MCF 10A (cell line): Measurements from ENCODE around the gene KANK4. TPM values are rescaled to one million over a fixed set of nuclear protein-coding genes. Genes with fewer than 3 reads are reported as not detected.
A peak's percentile ranks its signal among the peaks of the same experiment; 100 is the strongest.

Experiments
- BruUV-seq: library from RNA; stranded (reverse); fragments of 400-500 nt; replicated peaks from 2 replicates; lab custom pipeline; 2021; lab: Mats Ljungman, UMichigan
- CTCF ChIA-PET: fragments of 300-600 bp; sonication (Branson Sonifier 250); formaldehyde crosslinking; extraction: SDS; loops from one replicate; lab custom pipeline; 2021; ENCODE audit warnings: antibody characterized with exemption, inconsistent platforms; lab: Yijun Ruan, JAX
- POLR2A ChIA-PET: fragments of 300-600, 350-650 bp; sonication (Branson Sonifier 250); formaldehyde crosslinking; extraction: SDS; loops from one replicate; lab custom pipeline; 2020; ENCODE audit warnings: antibody characterized with exemption, inconsistent platforms; lab: Yijun Ruan, JAX
- DNase-seq: peaks from one replicate; pipeline ENCODE4 v3.0.0-alpha.2; 2018; ENCODE audit not compliant: unreplicated experiment
- H3K27ac Mint-ChIP-seq: one replicate; pipeline ENCODE4 v1.8.0; 2022; ENCODE audit warnings: mild to moderate bottlenecking, low read depth, mixed read lengths; ENCODE audit not compliant: unreplicated experiment
- H3K27me3 Mint-ChIP-seq: one replicate; pipeline ENCODE4 v1.8.0; 2022; ENCODE audit warnings: mixed read lengths; ENCODE audit not compliant: insufficient read depth, unreplicated experiment
- H3K36me3 Mint-ChIP-seq: one replicate; pipeline ENCODE4 v1.8.0; 2022; ENCODE audit warnings: mild to moderate bottlenecking, moderate library complexity, mixed read lengths; ENCODE audit not compliant: insufficient read depth, unreplicated experiment
- H3K4me1 Mint-ChIP-seq: one replicate; pipeline ENCODE4 v1.8.0; 2022; ENCODE audit warnings: mixed read lengths; ENCODE audit not compliant: insufficient read depth, unreplicated experiment
- H3K4me3 Mint-ChIP-seq: one replicate; pipeline ENCODE4 v1.8.0; 2022; ENCODE audit warnings: mild to moderate bottlenecking, moderate library complexity, mixed read lengths; ENCODE audit not compliant: unreplicated experiment
- H3K9me3 Mint-ChIP-seq: one replicate; pipeline ENCODE4 v1.8.0; 2022; ENCODE audit warnings: mixed read lengths; ENCODE audit not compliant: unreplicated experiment
- CTCF ChIP-seq: fragments of 200-600 bp; IDR thresholded peaks from one replicate; pipeline ENCODE4 v1.8.0; 2022; ENCODE audit warnings: antibody characterized with exemption, mild to moderate bottlenecking; ENCODE audit not compliant: unreplicated experiment
- intact Hi-C: fragments of 100-400 bp; cut with micrococcal nuclease; formaldehyde crosslinking; loops from 2 replicates; pipeline ENCODE4 v1.14.1; 2022
- total RNA-seq: library from RNA; stranded (reverse); gene quantifications from 2 replicates; pipeline ENCODE4 v1.2.3, GENCODE V29; 2022

Gene KANK4
- total RNA-seq, 1 experiment from 2014 or later = 0.51 TPM

- BruUV-seq = no TSS peak
- DNase-seq = no peak
- intact Hi-C loops = no loop called here
- POLR2A ChIA-PET = interaction anchor here (2.3 kb wide), 1 partner anchor 16 kb away, joined by 8 read pairs; no protein-coding TSS in a partner anchor
- Mint-ChIP-seq H3K27ac (no peak overlapping the region), H3K36me3 (no peaks in the 10 kb centered on the region), H3K27me3 (no peaks in the 10 kb centered on the region), H3K4me1 (peaks cover 6% of the 10 kb centered on the region), H3K9me3 (no peaks in the 10 kb centered on the region), H3K4me3 (no peak overlapping the region)
- CTCF ChIA-PET = interaction anchor here (0.6 kb wide), 2 partner anchors 428 to 1351 kb away, joined by 3 read pairs; no protein-coding TSS in a partner anchor
- TF ChIP-seq CTCF = no peak
These were observed 9.3 kb downstream of the KANK4 start for GRCh38 chr1:62309906-62310305.

DNA sequence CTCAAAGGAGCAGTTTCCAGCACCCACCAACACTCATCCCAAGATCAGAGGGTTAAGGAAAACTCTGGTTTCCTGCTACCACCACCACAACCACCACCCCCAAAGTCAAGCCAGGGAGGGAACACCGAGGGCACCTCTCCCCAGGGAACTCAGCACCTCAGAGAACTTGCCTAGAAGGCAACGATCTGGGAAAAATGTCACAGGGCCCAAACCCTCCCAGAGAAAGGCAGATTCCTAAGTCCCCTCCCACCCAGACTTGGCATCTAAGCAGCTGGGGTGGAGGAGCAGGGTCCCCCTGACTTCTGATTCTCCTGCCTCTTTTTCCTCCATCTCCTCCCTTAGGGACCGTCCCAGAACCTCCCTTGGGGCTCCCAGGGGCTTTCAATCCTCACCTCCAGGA, 10.6 kb downstream of the KANK4 start:
- no peak overlapping the region for H3K27ac Mint-ChIP-seq
- ChIA-PET CTCF (no interaction called here), POLR2A (interaction anchor here (0.6 to 2.3 kb wide), 2 partner anchors 17 to 82 kb away, joined by 3 to 8 read pairs; no protein-coding TSS in a partner anchor)
- peaks cover 6% of the 10 kb centered on the region for H3K4me1 Mint-ChIP-seq
- no TSS peak for BruUV-seq
- intact Hi-C loops = no loop called here
- H3K4me3 Mint-ChIP-seq = no peak overlapping the region
- no peak for TF ChIP-seq CTCF
- no peaks in the 10 kb centered on the region for H3K27me3 Mint-ChIP-seq
- H3K9me3 Mint-ChIP-seq = no peaks in the 10 kb centered on the region
- no peak for DNase-seq
- no peaks in the 10 kb centered on the region for H3K36me3 Mint-ChIP-seq

DNA sequence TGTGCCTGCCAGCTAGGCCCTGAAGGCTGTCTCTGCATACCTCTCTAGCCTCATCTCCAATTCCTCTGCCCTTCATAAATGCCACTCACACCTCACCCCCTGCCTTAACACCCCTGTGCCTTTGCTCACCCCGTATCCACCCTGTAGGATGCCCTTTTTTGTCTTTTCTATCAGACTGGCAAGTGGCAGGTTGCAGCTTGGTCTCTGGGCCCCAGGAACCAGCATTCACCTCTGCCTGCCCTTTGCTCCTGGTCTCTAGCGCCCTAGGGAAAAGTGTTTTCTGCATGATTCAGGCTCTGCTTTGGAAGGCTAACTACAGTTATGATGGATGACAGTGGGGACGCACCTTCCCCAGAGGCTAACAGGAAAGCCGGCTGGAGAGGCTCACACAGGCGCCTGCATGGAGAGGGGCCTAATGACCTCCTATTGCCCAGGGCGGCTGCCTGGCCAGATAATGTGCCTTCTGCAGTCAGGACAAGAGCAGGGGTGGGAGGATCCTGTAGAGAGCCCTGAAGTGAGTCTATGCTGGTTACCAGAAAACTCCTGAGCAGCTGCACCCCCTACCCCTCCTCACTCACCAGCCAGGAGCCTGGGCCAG, 11.2 kb downstream of the KANK4 start:
- Mint-ChIP-seq H3K27ac (no peak overlapping the region), H3K4me1 (peaks cover 6% of the 10 kb centered on the region), H3K9me3 (no peaks in the 10 kb centered on the region), H3K4me3 (no peak overlapping the region), H3K27me3 (no peaks in the 10 kb centered on the region), H3K36me3 (no peaks in the 10 kb centered on the region)
- POLR2A ChIA-PET = interaction anchor here (2.3 kb wide), 1 partner anchor 17 kb away, joined by 8 read pairs; no protein-coding TSS in a partner anchor
- no TSS peak for BruUV-seq
- CTCF ChIA-PET = no interaction called here
- peak; percentile 45 for DNase-seq
- intact Hi-C loops = no loop called here
- TF ChIP-seq CTCF = no peak

GRCh38 chr1:62307446-62307845, 11.8 kb downstream of the KANK4 start:
- H3K4me1 Mint-ChIP-seq = peaks cover 6% of the 10 kb centered on the region
- TF ChIP-seq CTCF = no peak
- H3K27me3 Mint-ChIP-seq = no peaks in the 10 kb centered on the region
- no peaks in the 10 kb centered on the region for H3K9me3 Mint-ChIP-seq
- no peaks in the 10 kb centered on the region for H3K36me3 Mint-ChIP-seq
- H3K4me3 Mint-ChIP-seq = no peak overlapping the region
- ChIA-PET POLR2A (no interaction called here), CTCF (no interaction called here)
- intact Hi-C loops = no loop called here
- H3K27ac Mint-ChIP-seq = no peak overlapping the region
- DNase-seq = no peak
- BruUV-seq = no TSS peak
